PFSK-1 (cell line): ENCODE measurements around the gene SORCS3.

Source experiments
- FOXP2 ChIP-seq: optimal IDR thresholded peaks from 2 replicates; pipeline ENCODE3; 2011; ENCODE audit warnings: borderline replicate concordance, control low read depth, inconsistent platforms; ENCODE audit not compliant: insufficient read depth; ENCODE audit errors: extremely low read length, extremely low read depth
- POLR2AphosphoS5 ChIP-seq: IDR thresholded peaks from 2 replicates; pipeline ENCODE4 v1.6.1; 2012; ENCODE audit warnings: low read depth, mild to moderate bottlenecking, control low read depth, low read length, moderate library complexity
- SIN3A ChIP-seq: IDR thresholded peaks from 2 replicates; pipeline ENCODE4 v1.6.1; 2012; ENCODE audit warnings: mild to moderate bottlenecking, low read length, moderate library complexity, borderline replicate concordance; ENCODE audit not compliant: insufficient read depth
- TAF1 ChIP-seq: IDR thresholded peaks from 2 replicates; pipeline ENCODE4 v1.6.1; 2012; ENCODE audit warnings: low read length, control low read depth, borderline replicate concordance; ENCODE audit not compliant: insufficient read depth
- TF ChIP-seq, protein P1 (sequence below), 2 experiments: IDR thresholded peaks; 2 replicates each; pipeline versions ENCODE4 v1.6.1 to v1.8.0; 2011 to 2012; ENCODE audit warnings: low read depth in 2 of 2, low read length in 2 of 2, control low read depth in 1 of 2, inconsistent platforms in 1 of 2, mild to moderate bottlenecking in 1 of 2, moderate library complexity in 1 of 2; ENCODE audit not compliant: insufficient read depth in 1 of 2

SORCS3 gene

DNA sequence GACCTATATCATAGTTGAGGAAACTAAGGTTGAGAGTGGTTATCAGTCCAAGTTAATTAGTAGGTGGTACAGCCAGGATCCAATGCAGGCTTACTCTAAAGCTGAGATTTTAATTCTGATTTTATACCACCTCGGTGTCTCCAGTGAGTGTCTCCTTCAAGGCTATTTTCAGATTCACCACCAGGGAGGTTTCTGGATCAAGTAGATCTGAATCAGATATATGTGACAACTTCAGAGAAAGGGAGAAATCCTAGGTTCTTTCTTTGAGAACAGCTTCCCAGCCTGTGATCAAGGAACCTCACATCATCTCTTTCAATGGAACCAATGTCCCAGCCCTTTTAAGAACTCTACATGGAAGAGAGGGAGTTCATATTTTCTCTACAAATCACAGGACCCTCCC lies 429.2 kb downstream of the SORCS3 start:
- TF ChIP-seq, protein P1, sequence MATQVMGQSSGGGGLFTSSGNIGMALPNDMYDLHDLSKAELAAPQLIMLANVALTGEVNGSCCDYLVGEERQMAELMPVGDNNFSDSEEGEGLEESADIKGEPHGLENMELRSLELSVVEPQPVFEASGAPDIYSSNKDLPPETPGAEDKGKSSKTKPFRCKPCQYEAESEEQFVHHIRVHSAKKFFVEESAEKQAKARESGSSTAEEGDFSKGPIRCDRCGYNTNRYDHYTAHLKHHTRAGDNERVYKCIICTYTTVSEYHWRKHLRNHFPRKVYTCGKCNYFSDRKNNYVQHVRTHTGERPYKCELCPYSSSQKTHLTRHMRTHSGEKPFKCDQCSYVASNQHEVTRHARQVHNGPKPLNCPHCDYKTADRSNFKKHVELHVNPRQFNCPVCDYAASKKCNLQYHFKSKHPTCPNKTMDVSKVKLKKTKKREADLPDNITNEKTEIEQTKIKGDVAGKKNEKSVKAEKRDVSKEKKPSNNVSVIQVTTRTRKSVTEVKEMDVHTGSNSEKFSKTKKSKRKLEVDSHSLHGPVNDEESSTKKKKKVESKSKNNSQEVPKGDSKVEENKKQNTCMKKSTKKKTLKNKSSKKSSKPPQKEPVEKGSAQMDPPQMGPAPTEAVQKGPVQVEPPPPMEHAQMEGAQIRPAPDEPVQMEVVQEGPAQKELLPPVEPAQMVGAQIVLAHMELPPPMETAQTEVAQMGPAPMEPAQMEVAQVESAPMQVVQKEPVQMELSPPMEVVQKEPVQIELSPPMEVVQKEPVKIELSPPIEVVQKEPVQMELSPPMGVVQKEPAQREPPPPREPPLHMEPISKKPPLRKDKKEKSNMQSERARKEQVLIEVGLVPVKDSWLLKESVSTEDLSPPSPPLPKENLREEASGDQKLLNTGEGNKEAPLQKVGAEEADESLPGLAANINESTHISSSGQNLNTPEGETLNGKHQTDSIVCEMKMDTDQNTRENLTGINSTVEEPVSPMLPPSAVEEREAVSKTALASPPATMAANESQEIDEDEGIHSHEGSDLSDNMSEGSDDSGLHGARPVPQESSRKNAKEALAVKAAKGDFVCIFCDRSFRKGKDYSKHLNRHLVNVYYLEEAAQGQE (IDR thresholded peaks at IDR 0.05; ENCODE audit: insufficient read depth in 1 of 2, low read depth in 2 of 2, low read length in 2 of 2), result no peak
- TF ChIP-seq FOXP2 (no peak), SIN3A (no peak), POLR2AphosphoS5 (no peak), TAF1 (no peak)

DNA sequence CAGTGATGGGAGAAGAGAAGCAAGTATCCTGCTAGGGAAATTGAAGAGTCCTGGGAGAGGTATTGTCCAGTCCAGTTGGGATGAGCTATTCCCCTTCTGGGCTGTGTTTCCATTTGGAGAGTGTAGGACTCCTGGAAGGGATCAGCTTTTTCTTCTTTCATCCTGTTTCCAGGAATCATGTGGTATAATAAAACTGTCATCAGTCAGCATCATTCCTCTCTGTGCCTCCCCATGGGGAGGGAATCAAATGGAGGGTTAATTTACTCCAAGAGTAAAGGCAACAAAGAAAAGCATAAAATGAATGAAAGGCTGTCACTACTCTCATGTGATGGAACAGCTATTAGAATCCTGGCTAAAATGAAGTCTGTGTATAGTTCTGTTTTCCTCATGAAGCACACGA lies 429.9 kb downstream of the SORCS3 start:
- TF ChIP-seq FOXP2, result no peak
- TF ChIP-seq, protein P1 (IDR thresholded peaks at IDR 0.05; ENCODE audit: insufficient read depth in 1 of 2, low read depth in 2 of 2, low read length in 2 of 2), result no peak
- no peak for TF ChIP-seq SIN3A
- TF ChIP-seq TAF1, result no peak
- TF ChIP-seq POLR2AphosphoS5, result no peak

DNA sequence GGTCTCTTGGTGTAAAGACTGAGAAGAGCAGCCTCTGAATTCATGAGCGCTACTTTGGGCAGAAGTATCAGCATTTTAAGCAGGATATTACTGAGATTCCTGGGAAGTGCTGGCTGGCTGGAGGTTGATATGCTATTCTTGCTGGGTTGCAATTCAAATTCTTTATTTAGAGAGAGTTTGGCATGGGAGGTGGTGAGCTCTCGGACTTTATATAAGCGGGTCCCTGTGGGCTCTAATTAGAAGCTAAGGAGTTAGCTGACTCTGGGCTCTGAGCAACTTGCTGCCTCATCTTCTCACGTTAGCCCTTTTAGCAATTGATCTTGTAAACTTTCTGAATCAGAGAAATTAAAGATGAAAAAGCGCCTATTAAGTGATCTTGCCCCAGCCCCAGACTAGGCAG lies 430.9 kb downstream of the SORCS3 start:
- TF ChIP-seq, protein P1 (IDR thresholded peaks at IDR 0.05; ENCODE audit: insufficient read depth in 1 of 2, low read depth in 2 of 2, low read length in 2 of 2), result no peak
- TF ChIP-seq POLR2AphosphoS5, result no peak
- TF ChIP-seq TAF1, result no peak
- TF ChIP-seq SIN3A, result no peak

DNA sequence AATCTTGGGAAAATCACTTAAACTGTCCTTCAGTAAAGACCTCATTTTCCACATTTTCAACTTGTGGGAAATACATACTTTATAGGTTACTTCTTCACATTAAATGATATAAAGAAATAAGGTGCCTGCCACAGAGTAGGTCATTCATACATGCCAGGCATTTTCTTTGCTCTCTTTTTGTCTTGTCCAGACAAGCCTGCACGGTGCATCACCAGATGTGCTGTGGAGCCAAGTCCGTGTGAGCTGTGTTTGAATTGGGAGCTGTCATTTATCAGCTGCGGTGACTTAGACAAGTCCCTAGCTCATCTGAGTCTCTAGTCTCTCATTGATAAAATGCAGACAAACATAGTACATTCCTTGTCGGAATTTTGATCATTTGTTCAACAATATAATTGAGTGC lies 432.9 kb downstream of the SORCS3 start:
- TF ChIP-seq TAF1 (no peak), FOXP2 (no peak), POLR2AphosphoS5 (no peak), SIN3A (no peak)
- TF ChIP-seq, protein P1 (IDR thresholded peaks at IDR 0.05; ENCODE audit: insufficient read depth in 1 of 2, low read depth in 2 of 2, low read length in 2 of 2), result no peak

DNA sequence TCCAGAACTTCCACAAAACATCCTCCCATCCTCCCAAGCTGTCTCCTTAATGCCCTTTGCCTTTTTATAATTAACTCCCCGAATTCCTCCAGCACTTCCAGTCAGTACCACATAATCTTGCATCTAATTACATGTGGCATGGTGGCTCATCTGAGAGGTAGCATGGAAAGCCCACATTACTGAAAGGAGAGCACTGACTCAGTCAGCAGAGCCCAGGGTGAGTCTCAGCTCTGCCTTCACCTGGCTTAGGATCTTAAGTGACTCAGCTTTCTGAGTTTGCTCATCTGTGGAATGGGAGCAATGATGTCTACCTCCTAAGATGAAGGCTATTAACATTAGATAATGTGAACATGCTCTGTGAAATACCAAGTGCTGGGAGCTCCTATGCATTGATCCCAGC lies 433.9 kb downstream of the SORCS3 start:
- no peak for TF ChIP-seq SIN3A
- no peak for TF ChIP-seq TAF1
- TF ChIP-seq POLR2AphosphoS5, result no peak
- TF ChIP-seq, protein P1 (IDR thresholded peaks at IDR 0.05; ENCODE audit: insufficient read depth in 1 of 2, low read depth in 2 of 2, low read length in 2 of 2), result no peak
- TF ChIP-seq FOXP2, result no peak
